ENCODE measurements around the gene OXNAD1.

The OXNAD1 gene

GRCh38 chr3:16286751-16287543, 21.9 kb downstream of the OXNAD1 start:
- H3K27ac ChIP-seq (ENCODE audit: low read length), result no peak overlapping the region
- H3K4me1 ChIP-seq (ENCODE audit: insufficient read depth, low read length), result no peaks in the 10 kb centered on the region
- H3K9me3 ChIP-seq (ENCODE audit: insufficient read depth, low read depth, low read length), result no peaks in the 10 kb centered on the region
- H3K9ac ChIP-seq (ENCODE audit: low read depth, low read length), result no peak overlapping the region
- no peak overlapping the region for H3K4me3 ChIP-seq (ENCODE audit: low read length)
- H3K27me3 ChIP-seq (ENCODE audit: insufficient read depth, low read length), result no peaks in the 10 kb centered on the region
- peaks cover 52% of the 10 kb centered on the region for H3K36me3 ChIP-seq (ENCODE audit: insufficient read depth, low read depth, low read length)

- Histone ChIP-seq H3K4me1 (ENCODE audit: insufficient read depth, low read length) (no peaks in the 10 kb centered on the region), H3K9ac (ENCODE audit: low read depth, low read length) (no peak overlapping the region), H3K4me3 (ENCODE audit: low read length) (no peak overlapping the region), H3K36me3 (ENCODE audit: insufficient read depth, low read depth, low read length) (peaks cover 44% of the 10 kb centered on the region), H3K27me3 (ENCODE audit: insufficient read depth, low read length) (no peaks in the 10 kb centered on the region), H3K27ac (ENCODE audit: low read length) (no peak overlapping the region), H3K9me3 (ENCODE audit: insufficient read depth, low read depth, low read length) (no peaks in the 10 kb centered on the region; the same call in 1 of the 2 replicates)
These were observed 23.7 kb downstream of the OXNAD1 start for GRCh38 chr3:16288664-16289063.

GRCh38 chr3:16289144-16289889, 24.3 kb downstream of the OXNAD1 start:
- Histone ChIP-seq H3K9ac (ENCODE audit: low read depth, low read length) (no peak overlapping the region), H3K27me3 (ENCODE audit: insufficient read depth, low read length) (no peaks in the 10 kb centered on the region), H3K4me3 (ENCODE audit: low read length) (no peak overlapping the region), H3K4me1 (ENCODE audit: insufficient read depth, low read length) (no peaks in the 10 kb centered on the region), H3K27ac (ENCODE audit: low read length) (no peak overlapping the region), H3K36me3 (ENCODE audit: insufficient read depth, low read depth, low read length) (peaks cover 40% of the 10 kb centered on the region), H3K9me3 (ENCODE audit: insufficient read depth, low read depth, low read length) (no peaks in the 10 kb centered on the region; the same call in 1 of the 2 replicates)

GRCh38 chr3:16290007-16290826, 25.2 kb downstream of the OXNAD1 start:
- Histone ChIP-seq H3K4me1 (ENCODE audit: insufficient read depth, low read length) (no peaks in the 10 kb centered on the region), H3K27me3 (ENCODE audit: insufficient read depth, low read length) (no peaks in the 10 kb centered on the region), H3K27ac (ENCODE audit: low read length) (no peak overlapping the region), H3K4me3 (ENCODE audit: low read length) (no peak overlapping the region), H3K9me3 (ENCODE audit: insufficient read depth, low read depth, low read length) (no peaks in the 10 kb centered on the region; the same call in 1 of the 2 replicates), H3K36me3 (ENCODE audit: insufficient read depth, low read depth, low read length) (peaks cover 44% of the 10 kb centered on the region), H3K9ac (ENCODE audit: low read depth, low read length) (no peak overlapping the region)

- Histone ChIP-seq H3K9ac (ENCODE audit: low read depth, low read length) (no peak overlapping the region), H3K4me1 (ENCODE audit: insufficient read depth, low read length) (no peaks in the 10 kb centered on the region), H3K4me3 (ENCODE audit: low read length) (no peak overlapping the region), H3K27me3 (ENCODE audit: insufficient read depth, low read length) (no peaks in the 10 kb centered on the region), H3K27ac (ENCODE audit: low read length) (no peak overlapping the region), H3K9me3 (ENCODE audit: insufficient read depth, low read depth, low read length) (no peaks in the 10 kb centered on the region; the same call in 1 of the 2 replicates), H3K36me3 (ENCODE audit: insufficient read depth, low read depth, low read length) (peaks cover 50% of the 10 kb centered on the region)
These were observed 25.8 kb downstream of the OXNAD1 start for GRCh38 chr3:16290827-16291196.

- no peak overlapping the region for H3K9ac ChIP-seq (ENCODE audit: low read depth, low read length)
- no peaks in the 10 kb centered on the region for H3K27me3 ChIP-seq (ENCODE audit: insufficient read depth, low read length)
- H3K27ac ChIP-seq (ENCODE audit: low read length), result no peak overlapping the region
- no peaks in the 10 kb centered on the region for H3K4me1 ChIP-seq (ENCODE audit: insufficient read depth, low read length)
- H3K4me3 ChIP-seq (ENCODE audit: low read length), result no peak overlapping the region
- peaks cover 54% of the 10 kb centered on the region for H3K36me3 ChIP-seq (ENCODE audit: insufficient read depth, low read depth, low read length)
- H3K9me3 ChIP-seq (ENCODE audit: insufficient read depth, low read depth, low read length), result peaks cover 9% of the 10 kb centered on the region
These were observed 29.8 kb downstream of the OXNAD1 start for GRCh38 chr3:16294844-16295243.

GRCh38 chr3:16295298-16295890, 30.4 kb downstream of the OXNAD1 start:
- no peak overlapping the region for H3K9ac ChIP-seq (ENCODE audit: low read depth, low read length)
- no peaks in the 10 kb centered on the region; the same call in 1 of the 2 replicates for H3K4me1 ChIP-seq (ENCODE audit: insufficient read depth, low read length)
- H3K4me3 ChIP-seq (ENCODE audit: low read length), result no peak overlapping the region
- H3K36me3 ChIP-seq (ENCODE audit: insufficient read depth, low read depth, low read length), result peaks cover 54% of the 10 kb centered on the region
- peaks cover 9% of the 10 kb centered on the region for H3K9me3 ChIP-seq (ENCODE audit: insufficient read depth, low read depth, low read length)
- H3K27ac ChIP-seq (ENCODE audit: low read length), result no peak overlapping the region
- no peaks in the 10 kb centered on the region for H3K27me3 ChIP-seq (ENCODE audit: insufficient read depth, low read length)

- H3K4me1 ChIP-seq (ENCODE audit: insufficient read depth, low read length), result peaks cover 27% of the 10 kb centered on the region
- H3K36me3 ChIP-seq (ENCODE audit: insufficient read depth, low read depth, low read length), result peaks cover 42% of the 10 kb centered on the region
- H3K4me3 ChIP-seq (ENCODE audit: low read length), result no peak overlapping the region
- H3K27ac ChIP-seq (ENCODE audit: low read length), result no peak overlapping the region
- no peaks in the 10 kb centered on the region for H3K27me3 ChIP-seq (ENCODE audit: insufficient read depth, low read length)
- H3K9me3 ChIP-seq (ENCODE audit: insufficient read depth, low read depth, low read length), result peaks cover 9% of the 10 kb centered on the region
- no peak overlapping the region for H3K9ac ChIP-seq (ENCODE audit: low read depth, low read length)
These were observed 33.2 kb downstream of the OXNAD1 start for GRCh38 chr3:16297997-16298885.

- H3K9ac ChIP-seq (ENCODE audit: low read depth, low read length), result no peak overlapping the region
- H3K27ac ChIP-seq (ENCODE audit: low read length), result no peak overlapping the region
- H3K4me3 ChIP-seq (ENCODE audit: low read length), result no peak overlapping the region
- H3K27me3 ChIP-seq (ENCODE audit: insufficient read depth, low read length), result no peaks in the 10 kb centered on the region
- peaks cover 30% of the 10 kb centered on the region for H3K4me1 ChIP-seq (ENCODE audit: insufficient read depth, low read length)
- H3K9me3 ChIP-seq (ENCODE audit: insufficient read depth, low read depth, low read length), result peaks cover 9% of the 10 kb centered on the region
- peaks cover 46% of the 10 kb centered on the region for H3K36me3 ChIP-seq (ENCODE audit: insufficient read depth, low read depth, low read length)
These were observed 33.9 kb downstream of the OXNAD1 start for GRCh38 chr3:16298891-16299290.

GRCh38 chr3:16299746-16300145, 34.7 kb downstream of the OXNAD1 start:
- Histone ChIP-seq H3K4me3 (ENCODE audit: low read length) (no peak overlapping the region), H3K4me1 (ENCODE audit: insufficient read depth, low read length) (peaks cover 30% of the 10 kb centered on the region), H3K27me3 (ENCODE audit: insufficient read depth, low read length) (no peaks in the 10 kb centered on the region), H3K9me3 (ENCODE audit: insufficient read depth, low read depth, low read length) (peaks cover 9% of the 10 kb centered on the region), H3K36me3 (ENCODE audit: insufficient read depth, low read depth, low read length) (peaks cover 53% of the 10 kb centered on the region), H3K9ac (ENCODE audit: low read depth, low read length) (no peak overlapping the region), H3K27ac (ENCODE audit: low read length) (no peak overlapping the region)

All from iPS-20b (cell line).